Endometrial microvascular endothelial cells (primary cell): ENCODE measurements around the gene RAB35. TPM values are rescaled to one million over a fixed set of nuclear protein-coding genes. Genes with fewer than 3 reads are reported as not detected.

Source experiments
- in situ Hi-C: cut with HindIII; loops from 2 replicates; pipeline ENCODE4 v1.10.0; 2017; ENCODE audit warnings: low sequenced_read_pairs, low pct_unique_long_range_greater_than_20kb; ENCODE audit errors: inconsistent ontology term
- total RNA-seq: library from RNA; depleted of rRNA; stranded (reverse); fragments of >200 nt; gene quantifications from one replicate; pipeline ENCODE4 v1.2.3, GENCODE V29; 2015; ENCODE audit errors: inconsistent ontology term

Gene RAB35
- total RNA-seq, 1 donor from 2014 or later = 45.3 TPM

DNA sequence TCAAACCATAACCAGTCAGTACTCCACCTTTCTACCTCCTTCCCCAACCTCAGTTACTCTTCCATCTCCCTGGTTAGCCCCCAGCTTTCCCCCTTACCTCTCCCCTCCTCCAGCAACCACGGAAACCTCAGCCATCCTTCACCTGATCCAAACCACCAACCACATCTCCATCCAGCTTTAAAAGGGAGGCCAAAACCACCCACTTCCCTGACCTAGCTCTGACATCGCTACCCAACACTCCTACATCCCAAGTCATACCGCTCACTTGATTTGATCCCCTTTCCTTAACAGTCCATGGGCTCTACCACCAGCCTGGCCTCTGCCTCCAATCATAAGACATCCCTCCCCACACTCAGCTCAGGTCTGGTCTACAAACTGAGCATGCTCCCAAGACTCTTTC, 1.5 kb downstream of the RAB35 start:
- in situ Hi-C loops = no loop called here

DNA sequence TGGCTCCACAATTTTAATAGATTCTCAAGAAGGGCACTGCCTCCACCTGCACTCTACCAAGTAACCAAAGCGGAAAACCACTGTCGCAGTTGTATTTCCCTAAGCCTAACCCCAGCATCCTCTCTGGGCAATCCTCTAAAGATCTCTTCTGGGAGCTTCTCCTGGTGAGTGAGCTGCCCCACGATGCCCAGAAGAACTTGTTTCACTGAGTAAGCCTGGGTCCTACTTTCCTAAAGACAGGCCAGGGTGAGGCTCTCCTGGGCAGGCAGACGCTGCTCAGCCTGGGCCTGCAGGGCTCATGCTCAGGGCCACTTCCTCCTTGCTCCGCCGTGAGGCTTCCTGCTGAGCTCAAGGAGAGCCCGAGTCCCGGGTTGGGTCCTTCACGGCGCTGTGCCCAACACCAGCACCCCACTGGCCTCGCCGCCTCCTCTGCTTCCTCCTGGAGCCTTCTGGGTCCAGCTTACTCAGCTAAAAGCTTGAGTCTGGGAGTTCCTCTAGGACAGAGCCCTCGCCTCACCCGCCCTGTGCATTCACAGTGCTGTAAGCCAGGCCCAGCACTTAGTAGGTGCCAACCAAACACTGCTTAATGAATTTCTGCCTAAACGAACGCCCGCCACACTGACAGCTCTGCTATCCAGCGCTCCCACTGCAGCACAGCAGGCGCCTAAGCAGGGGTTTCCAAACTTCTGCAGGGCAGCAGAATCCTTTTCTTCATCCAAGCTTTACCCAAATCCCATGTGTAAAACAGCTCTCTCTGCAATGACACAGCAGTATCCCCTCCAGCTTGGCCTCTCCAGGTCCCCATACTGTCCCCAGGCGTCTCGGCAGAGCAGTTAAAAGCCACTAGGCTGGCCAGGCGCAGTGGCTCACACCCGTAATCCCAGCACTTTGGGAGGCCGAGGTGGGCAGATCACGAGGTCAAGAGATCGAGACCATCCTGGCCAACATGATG, 5.7 kb downstream of the RAB35 start:
- in situ Hi-C loops = no loop called here

DNA sequence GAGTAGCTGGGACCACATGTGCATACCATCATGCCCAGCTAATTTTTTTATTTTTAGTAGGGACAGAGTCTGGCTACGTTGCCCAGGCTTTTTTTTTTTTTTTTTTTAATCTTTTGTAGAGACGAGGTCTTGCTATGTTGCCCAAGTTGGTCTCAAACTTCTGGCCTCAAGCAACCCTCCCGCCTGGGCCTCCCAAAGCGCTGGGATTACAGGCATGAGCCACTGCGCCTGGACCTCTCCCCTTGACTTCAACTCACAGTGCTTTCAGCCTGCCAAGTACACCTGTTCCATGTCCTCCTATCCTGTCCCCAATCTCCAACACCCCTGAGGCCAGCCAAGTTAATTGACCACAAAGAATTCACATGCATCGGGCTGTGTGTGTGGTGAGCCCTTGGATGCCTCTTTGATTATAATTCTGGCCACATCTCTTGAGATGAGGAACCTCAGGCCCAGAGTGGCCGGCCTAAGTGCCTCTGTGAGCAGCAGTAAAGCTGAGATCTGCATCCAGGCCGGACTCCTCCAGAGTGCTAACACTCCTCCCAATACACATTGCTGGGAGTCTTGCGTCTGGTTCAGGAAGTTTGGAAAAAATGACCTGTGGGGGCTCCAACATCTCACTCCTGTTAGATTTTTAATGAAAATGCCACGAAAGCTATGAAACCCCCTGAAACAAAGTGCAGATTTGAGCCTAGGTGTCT, 6.8 kb downstream of the RAB35 start:
- in situ Hi-C loops = no loop called here

DNA sequence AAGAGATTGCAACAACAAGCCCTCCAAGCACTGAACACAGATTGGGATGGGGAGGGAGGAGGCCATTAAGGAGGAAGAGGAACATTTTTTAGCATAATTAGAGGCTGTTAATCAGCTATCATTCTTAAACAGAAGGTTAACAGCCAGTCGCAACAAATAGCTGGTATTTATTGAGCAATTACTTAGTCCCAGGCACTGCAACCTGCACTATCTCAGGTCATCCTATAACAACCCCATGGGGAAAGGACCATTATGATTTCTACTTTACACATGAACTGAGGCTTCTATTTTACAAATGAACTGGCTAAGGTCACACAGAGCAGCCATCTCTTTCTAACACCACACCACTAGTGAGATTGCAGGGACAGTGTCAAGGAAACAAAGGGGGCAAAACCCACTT, 10.4 kb downstream of the RAB35 start:
- in situ Hi-C loops = no loop called here

DNA sequence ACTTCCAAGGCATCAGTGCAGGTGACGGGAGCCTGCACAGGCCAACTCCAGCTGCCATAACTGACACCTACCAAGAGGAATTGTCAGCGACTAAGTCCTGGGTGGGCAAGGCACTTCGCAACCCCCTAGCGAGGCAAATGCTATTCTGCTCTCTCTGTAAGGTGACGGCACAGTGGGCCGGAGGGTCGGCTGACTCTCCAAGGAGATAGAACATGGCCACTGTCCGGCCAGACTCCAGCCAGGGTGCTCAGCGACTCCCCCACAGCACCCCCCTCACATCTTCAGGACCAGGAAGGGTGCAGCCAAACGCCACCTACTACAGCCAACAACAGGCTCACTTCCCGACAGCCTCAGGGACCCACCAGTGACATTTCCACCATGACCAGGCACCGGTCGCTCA, 13.2 kb downstream of the RAB35 start:
- in situ Hi-C loops = no loop called here

DNA sequence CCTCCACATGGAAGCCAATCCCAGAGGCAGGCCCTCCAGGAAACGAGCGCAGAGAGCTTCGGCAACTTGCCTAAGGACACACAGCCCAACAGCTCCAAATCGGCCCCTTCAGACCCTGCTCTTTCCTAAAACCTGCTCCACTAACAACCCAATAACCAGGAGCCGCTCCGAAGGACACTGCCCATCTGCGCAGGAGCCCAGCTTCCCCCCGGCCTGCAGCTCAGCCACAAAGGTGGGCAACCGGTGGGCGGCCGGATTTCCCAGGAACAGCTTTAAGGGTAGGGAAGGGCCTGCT, 13.6 kb downstream of the RAB35 start:
- in situ Hi-C loops = no loop called here

DNA sequence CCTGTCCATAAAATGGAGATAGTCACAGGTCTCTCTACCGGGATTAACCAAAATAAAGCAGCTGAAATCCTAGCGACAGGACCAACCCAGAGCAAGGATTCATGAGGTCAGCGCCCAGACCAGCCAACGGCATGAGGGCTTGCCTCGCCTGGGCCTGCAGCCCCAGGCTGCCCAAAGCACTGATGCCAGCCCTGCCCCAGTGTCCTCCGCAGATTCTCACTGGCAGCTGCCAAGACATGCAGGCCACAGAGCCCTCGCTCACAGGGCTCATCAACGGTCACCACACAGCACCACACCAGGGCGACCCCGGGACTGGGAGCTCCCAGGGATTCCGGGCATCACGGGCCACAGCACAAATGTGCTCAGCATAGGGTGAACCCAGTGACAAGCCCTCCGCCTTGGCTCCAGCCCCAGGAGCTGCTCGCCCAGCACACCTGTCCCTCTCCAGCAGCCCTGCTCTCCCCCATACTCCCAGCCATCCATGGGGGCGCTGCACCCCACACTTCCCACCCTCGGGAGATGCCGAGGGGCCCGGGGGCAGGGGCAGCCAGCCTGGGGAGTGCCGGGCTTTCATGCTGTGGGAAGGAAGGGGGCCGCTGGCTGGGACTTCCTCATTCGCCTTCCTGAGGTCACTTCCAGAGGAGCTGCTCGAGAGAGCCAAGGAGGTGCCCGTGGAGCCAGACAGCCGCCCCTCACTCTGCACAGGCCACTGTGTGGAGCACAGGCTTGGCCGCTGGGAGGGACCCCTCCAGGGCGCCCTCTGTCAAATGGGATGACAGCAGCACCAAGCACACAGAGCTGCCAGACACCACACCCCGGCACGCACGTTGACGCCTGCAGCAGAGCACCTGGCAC, 14.1 kb downstream of the RAB35 start:
- in situ Hi-C loops = no loop called here

DNA sequence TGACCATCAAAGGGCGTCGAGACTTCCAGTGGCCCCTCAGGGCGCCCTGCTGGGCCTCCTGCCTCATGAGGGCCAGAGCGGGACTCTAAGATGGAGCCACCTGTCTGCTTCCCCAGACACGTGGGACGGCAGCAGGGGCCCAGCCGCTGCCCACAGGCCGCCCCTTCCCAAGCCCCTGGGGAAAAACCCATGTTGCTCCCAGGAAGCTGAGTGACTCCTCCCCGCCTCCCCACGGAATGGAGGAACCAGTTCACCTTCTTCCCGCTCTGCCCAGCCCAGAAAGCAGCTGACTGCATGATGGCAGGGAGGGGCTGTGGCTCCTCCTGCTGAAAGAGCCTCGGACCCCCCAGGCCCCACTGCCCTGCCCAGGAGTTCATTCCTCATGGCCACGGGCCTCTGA, 14.9 kb downstream of the RAB35 start:
- in situ Hi-C loops = no loop called here

DNA sequence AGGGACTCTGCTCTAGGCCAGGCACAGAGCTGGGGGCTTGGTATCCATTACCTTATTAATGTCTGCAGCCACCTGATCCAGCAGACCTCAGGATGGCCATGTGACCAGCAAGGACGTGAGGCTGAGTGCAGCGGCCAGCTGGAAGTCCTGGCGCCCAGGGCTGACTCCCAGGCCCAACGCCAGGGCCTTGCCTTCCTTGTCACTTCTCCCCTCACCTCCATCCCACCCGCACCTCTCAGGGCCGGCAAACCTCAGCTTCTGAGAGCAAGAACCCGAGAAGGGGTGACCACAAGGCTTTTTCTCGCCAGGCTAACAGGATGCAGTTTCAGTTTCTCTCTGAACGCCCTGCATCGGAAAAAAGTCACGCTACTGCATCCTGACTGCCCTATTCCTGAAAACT, 15.4 kb downstream of the RAB35 start:
- in situ Hi-C loops = no loop called here

DNA sequence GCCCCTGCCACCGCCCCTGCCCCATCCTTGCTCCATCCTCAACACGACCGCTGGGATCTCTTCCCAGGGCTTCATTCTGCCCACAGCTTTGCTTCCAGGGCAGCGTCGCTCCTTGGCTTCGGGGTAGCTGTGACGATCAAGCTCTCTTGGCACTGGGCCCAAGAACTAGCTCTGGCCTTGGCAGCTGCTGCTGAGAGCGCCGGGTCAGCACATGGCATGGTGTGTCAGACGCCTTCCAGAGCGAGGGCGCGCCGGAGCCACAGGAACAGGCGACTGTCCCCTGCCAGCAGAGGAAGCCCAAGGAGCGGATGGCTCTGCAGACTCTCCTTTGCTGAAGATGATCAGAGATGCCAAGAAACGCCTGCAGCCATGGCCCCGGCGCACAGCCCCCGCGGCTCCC, 15.9 kb downstream of the RAB35 start:
- in situ Hi-C loops = no loop called here

DNA sequence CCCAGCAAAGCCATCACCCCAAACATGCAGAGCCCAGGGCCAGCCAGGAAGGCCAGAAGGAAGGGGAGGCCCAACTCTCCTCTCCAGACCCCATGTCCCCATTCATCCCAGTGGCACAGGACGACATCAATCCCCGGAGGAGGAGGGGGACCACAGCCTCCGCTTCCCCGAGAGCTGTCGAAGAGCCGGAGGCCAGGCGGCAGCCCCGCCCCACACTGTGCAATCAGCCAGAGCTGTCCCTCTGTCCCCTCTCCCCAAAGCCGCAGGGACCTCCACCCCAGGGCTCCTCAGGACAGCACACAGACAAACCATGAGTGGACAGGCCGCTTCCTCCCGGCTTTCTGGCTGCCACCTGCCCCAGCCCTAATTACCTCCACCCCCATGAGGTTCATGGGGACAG, 16.8 kb downstream of the RAB35 start:
- in situ Hi-C loops = no loop called here

DNA sequence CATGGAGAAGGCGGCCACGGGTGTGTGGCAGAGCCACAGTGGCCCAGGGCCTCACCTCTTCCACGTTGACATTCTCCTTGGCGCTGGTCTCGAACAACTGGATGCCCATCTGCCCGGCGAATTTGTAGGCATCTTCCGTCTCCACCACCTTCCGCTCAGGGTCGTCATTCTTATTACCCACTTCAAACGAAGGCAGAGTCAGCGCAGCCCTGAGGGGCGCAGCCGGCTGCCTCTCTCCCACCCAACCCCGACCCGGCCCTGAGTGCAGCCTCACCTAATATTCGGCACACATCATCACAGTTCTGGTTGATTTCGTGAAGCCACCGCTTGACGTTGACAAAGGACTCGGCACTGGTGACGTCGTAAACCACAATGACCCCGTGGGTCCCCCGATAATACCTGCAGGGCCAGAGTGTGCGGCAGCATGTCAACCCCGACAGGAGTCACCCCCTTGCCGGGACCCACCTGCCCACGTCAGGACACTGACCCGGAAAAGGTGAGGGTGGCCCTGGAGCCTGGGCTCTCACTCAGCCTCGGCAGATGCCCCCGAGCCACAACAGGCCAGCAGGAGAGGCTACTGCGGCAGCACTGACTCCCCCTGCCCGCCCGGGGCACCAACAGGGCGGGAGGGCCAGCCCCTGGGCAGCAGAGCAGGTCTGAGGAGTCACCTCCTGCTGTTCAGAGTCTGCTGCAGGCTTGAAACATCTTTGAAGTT, 17.6 kb downstream of the RAB35 start:
- in situ Hi-C loops = no loop called here

DNA sequence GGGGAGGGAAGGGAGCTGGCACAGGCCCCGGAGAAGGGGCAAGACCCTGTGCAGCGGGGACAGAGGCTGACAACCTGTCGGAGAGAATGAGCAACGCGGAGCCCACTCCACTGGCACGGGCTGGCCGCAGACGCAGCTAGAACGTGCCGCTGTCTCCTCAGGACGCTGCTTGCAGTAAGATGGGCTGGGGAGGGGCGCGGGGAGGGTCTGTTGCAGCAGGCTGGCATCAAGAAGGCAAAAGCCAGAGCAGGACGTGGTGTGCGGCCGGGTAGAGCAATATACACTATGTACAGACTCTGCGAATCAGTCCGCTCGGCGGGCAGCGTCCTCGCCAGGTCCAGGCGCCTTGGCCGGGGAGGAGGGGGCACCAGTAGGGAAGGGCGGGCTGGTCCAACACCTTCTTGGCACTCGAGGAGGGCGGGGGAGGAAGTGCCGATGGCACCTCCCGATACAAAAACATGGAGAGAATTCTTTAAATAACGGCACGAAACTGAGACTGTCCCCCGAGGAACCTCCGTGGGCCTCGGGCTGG, 19.8 kb downstream of the RAB35 start:
- in situ Hi-C loops = no loop called here

DNA sequence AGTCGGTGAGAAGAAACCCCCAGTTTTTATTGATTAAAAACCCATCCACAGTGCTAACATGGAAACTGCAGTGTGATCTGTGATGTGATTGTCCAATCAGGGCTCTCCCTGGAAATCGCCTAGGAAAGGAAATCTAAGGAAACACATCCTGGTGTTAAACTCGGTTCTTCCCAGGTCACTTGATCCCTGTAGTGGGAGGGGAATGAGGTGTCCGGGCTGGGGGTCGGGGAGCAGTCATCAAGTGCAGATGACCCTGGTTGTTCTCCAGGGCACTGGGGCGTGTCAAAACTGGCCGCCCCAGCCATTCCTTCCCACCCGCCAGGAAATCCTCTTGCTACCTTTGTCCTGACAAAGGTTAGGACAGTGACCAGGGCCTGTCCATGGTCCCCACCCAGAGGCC, 20.8 kb downstream of the RAB35 start:
- in situ Hi-C loops = no loop called here

DNA sequence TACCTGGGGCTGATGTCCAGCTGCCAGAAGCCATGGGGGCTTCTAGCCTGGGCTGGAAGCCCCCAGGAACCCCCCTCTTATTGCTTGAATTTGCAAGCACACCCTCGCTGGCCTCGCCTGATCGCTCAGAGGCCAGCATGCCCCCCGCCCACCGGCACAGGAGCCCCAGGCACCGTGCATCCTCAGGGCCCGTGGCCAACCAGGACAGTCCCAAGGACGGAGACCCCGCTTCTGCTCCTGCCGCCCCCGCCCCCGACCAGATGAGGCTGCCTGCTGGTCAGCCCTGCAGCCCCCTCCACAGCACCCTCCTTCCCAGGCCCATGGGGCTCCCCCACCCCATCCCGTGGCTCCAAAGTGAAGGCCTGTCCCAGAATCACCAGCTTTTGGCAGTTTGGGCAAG, 21.2 kb downstream of the RAB35 start:
- in situ Hi-C loops = no loop called here

DNA sequence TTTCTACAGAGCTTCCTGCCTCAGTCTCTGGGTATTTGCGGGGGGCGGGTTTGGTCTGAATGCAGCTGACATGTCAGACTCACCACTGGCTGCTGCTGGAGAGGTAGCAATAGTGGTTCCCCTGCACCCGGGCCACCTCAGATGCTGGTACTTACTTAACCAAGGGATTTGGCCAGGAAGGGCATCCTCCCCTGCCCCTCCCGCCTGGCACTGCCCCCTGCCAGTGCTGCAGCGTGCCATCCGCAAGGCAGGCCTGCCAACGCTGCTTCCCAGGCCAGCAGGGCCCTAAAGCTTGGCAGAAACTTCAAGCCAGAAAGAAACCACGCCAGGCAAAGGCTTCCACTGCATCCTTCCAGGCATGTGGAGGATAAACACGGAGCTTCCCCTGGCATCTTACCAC, 22.1 kb downstream of the RAB35 start:
- in situ Hi-C loops = no loop called here

DNA sequence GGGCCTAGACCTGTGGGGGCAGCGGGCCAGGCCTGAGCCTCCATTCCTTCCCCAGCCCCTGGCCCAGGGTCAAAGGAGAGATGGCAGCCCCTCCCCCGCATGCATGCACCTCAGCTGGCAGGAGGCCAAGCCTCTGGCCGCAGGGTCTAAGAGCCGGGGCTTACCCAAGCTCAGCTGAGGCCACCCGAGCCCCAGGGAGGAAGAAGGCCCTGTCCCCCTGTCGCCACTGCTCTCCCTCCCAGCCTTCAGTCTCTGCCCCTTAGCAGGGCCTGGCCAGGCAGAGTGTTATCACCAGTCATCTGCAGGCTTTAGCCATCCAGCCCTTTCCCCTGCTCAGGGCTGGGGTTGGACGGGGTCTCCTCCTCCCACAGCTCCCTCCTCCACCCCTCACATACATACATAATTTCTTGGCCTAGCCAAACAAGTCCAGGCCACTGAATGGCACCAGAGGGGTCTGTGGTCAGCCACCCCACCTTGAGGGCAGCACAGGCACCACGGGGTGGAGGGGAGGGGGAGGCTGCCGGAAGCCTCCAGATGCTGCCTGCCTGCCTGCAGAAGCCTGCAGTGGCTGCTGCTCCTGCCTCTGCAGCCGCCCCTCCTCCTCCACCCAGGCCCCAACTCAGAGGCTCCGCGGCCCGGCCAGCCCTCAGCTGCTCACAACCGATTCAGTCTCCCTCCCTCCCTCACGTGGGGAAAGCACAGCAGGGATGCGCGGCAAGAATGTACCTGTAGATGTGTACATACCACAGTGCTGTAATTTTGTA, 22.8 kb downstream of the RAB35 start:
- in situ Hi-C loops = no loop called here

DNA sequence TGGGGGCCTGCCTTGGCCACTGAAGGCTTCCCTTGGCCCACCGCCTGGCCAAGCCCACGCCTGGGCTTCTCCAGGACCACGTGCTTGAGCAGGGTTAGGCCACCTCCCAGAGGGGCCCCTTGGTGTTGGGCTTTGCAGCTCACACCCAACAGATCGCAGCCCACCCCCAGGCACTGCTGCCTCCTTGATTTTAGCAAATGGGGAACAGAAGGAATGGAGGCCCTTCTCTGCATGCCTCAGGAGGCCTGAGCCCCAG, 23.3 kb downstream of the RAB35 start:
- in situ Hi-C loops = no loop called here
